Hepatocyte (in vitro differentiated cells): ENCODE data around the gene SCO1. TPM values are rescaled to one million over a fixed set of nuclear protein-coding genes. Genes with fewer than 3 reads are reported as not detected.

ENCODE experiments used
- DNase-seq: peaks from one replicate; pipeline ENCODE4 v3.0.0-alpha.2; 2016; ENCODE audit warnings: low spot score
- H2AFZ ChIP-seq: fragments of 200-600 bp; sonication (generic); 2 replicates; pipeline ENCODE4 v1.6.0; 2016; ENCODE audit warnings: antibody characterized with exemption, mild to moderate bottlenecking
- H3K27ac ChIP-seq: fragments of 200-600 bp; sonication (generic); 2 replicates; pipeline ENCODE4 v1.5.1; 2016; ENCODE audit warnings: mild to moderate bottlenecking
- H3K27me3 ChIP-seq: fragments of 200-600 bp; sonication (generic); 2 replicates; pipeline ENCODE4 v1.6.1; 2016
- H3K36me3 ChIP-seq: fragments of 200-600 bp; sonication (generic); replicated peaks from 2 replicates; pipeline ENCODE4 v1.5.1; 2016; ENCODE audit warnings: low read depth; ENCODE audit not compliant: insufficient read depth
- H3K4me1 ChIP-seq: fragments of 200-600 bp; sonication (generic); 2 replicates; pipeline ENCODE4 v1.5.1; 2016; ENCODE audit warnings: mild to moderate bottlenecking, moderate library complexity; ENCODE audit not compliant: insufficient read depth
- H3K4me2 ChIP-seq: fragments of 200-600 bp; sonication (generic); 2 replicates; pipeline ENCODE4 v1.6.0; 2016
- H3K4me3 ChIP-seq: fragments of 200-600 bp; sonication (generic); 2 replicates; pipeline ENCODE4 v1.5.1; 2016; ENCODE audit warnings: mild to moderate bottlenecking
- H3K79me2 ChIP-seq: fragments of 200-600 bp; sonication (generic); 2 replicates; pipeline ENCODE4 v1.6.0; 2017; ENCODE audit warnings: mild to moderate bottlenecking
- H3K9me2 ChIP-seq: fragments of 200-600 bp; sonication (generic); replicated peaks from 2 replicates; pipeline ENCODE4 v1.6.0; 2017; ENCODE audit warnings: mild to moderate bottlenecking; ENCODE audit not compliant: insufficient read depth
- H3K9me3 ChIP-seq: fragments of 200-600 bp; sonication (generic); 2 replicates; pipeline ENCODE4 v1.5.1; 2016; ENCODE audit warnings: low read depth, mild to moderate bottlenecking
- H4K20me1 ChIP-seq: fragments of 200-600 bp; sonication (generic); 2 replicates; pipeline ENCODE4 v1.6.0; 2016; ENCODE audit warnings: mild to moderate bottlenecking; ENCODE audit not compliant: insufficient read depth, poor library complexity, severe bottlenecking
- CTCF ChIP-seq: fragments of 200-600 bp; sonication (generic); IDR thresholded peaks from 2 replicates; pipeline ENCODE4 v1.5.1; 2016; ENCODE audit warnings: antibody characterized with exemption, mild to moderate bottlenecking; ENCODE audit not compliant: poor library complexity
- EZH2 ChIP-seq: fragments of 200-600 bp; sonication (generic); IDR thresholded peaks from 2 replicates; pipeline ENCODE4 v1.6.1; 2016; ENCODE audit warnings: antibody characterized with exemption, mild to moderate bottlenecking, borderline replicate concordance
- EZH2phosphoT487 ChIP-seq: fragments of 200-600 bp; sonication (generic); IDR thresholded peaks from one replicate; pipeline ENCODE4 v1.6.1; 2018; ENCODE audit warnings: antibody characterized with exemption, mild to moderate bottlenecking, low read depth, moderate library complexity; ENCODE audit not compliant: unreplicated experiment, severe bottlenecking
- WGBS: methylation state at CpG from one replicate; pipeline ENCODE4 v1.1.6; 2016; ENCODE audit warnings: low lambda C conversion rate; ENCODE audit errors: missing lambda C conversion rate; 5-methylcytosine and 5-hydroxymethylcytosine counted together
- polyA plus RNA-seq: library from polyadenylated mRNA; unstranded; fragments of >200 nt; fragmentation: Nextera tagmentation; extraction: Ambion mirVana; gene quantifications from 2 replicates; pipeline ENCODE4 v1.2.1, GENCODE V29; 2016
- total RNA-seq: library from RNA; depleted of rRNA; stranded (reverse); fragments of >200 nt; gene quantifications from 2 replicates; pipeline ENCODE4 v1.2.3, GENCODE V29; 2014

The SCO1 gene
- total and polyA plus RNA-seq, 2 experiments from 2014 or later = 34.0 to 45.8 TPM

- no peak overlapping the region for H3K4me2 ChIP-seq
- H3K9me2 ChIP-seq = no peaks in the 10 kb centered on the region
- H4K20me1 ChIP-seq = no peaks in the 10 kb centered on the region
- TF ChIP-seq CTCF = no peak
- no peak for TF ChIP-seq EZH2phosphoT487
- TF ChIP-seq EZH2 = no peak
- DNase-seq = no peak
- peak overlapping the region; percentile 20 for H3K27ac ChIP-seq
- 71% methylated on average over 5 of the region's 5 CpGs for whole genome bisulfite sequencing
- peaks cover 9% of the 10 kb centered on the region for H3K4me1 ChIP-seq
- H3K27me3 ChIP-seq = no peaks in the 10 kb centered on the region
- H3K79me2 ChIP-seq = no peaks in the 10 kb centered on the region
- H3K36me3 ChIP-seq = no peaks in the 10 kb centered on the region
- H3K9me3 ChIP-seq = no peaks in the 10 kb centered on the region
- no peak overlapping the region for H3K4me3 ChIP-seq
- H2AFZ ChIP-seq = no peak overlapping the region
These were observed 42.1 kb upstream of the SCO1 start for GRCh38 chr17:10739386-10739785.

GRCh38 chr17:10738521-10739258 is 41.4 kb upstream of the SCO1 start:
- H2AFZ ChIP-seq = no peak overlapping the region
- H4K20me1 ChIP-seq = no peaks in the 10 kb centered on the region
- no peaks in the 10 kb centered on the region for H3K79me2 ChIP-seq
- H3K9me2 ChIP-seq = no peaks in the 10 kb centered on the region
- WGBS = 65% methylated on average over 3 of the region's 5 CpGs
- TF ChIP-seq CTCF (no peak), EZH2 (no peak), EZH2phosphoT487 (no peak)
- no peak for DNase-seq
- H3K36me3 ChIP-seq = no peaks in the 10 kb centered on the region
- peak overlapping the region; percentile 9 for H3K4me2 ChIP-seq
- H3K9me3 ChIP-seq = no peaks in the 10 kb centered on the region
- peaks cover 9% of the 10 kb centered on the region for H3K4me1 ChIP-seq
- no peak overlapping the region for H3K4me3 ChIP-seq
- no peaks in the 10 kb centered on the region for H3K27me3 ChIP-seq
- H3K27ac ChIP-seq = peak overlapping the region; percentile 81

GRCh38 chr17:10737736-10738135 is 40.4 kb upstream of the SCO1 start:
- DNase-seq = no peak
- H3K79me2 ChIP-seq = no peaks in the 10 kb centered on the region
- no peaks in the 10 kb centered on the region for H3K27me3 ChIP-seq
- H3K36me3 ChIP-seq = no peaks in the 10 kb centered on the region
- H3K27ac ChIP-seq = peak overlapping the region; percentile 81
- WGBS = 60% methylated on average over 3 of the region's 3 CpGs
- peak overlapping the region; percentile 9 for H3K4me2 ChIP-seq
- no peak overlapping the region for H2AFZ ChIP-seq
- H3K9me2 ChIP-seq = no peaks in the 10 kb centered on the region
- no peak for TF ChIP-seq CTCF
- TF ChIP-seq EZH2phosphoT487 = no peak
- no peak for TF ChIP-seq EZH2
- H3K4me1 ChIP-seq = peaks cover 9% of the 10 kb centered on the region
- no peak overlapping the region for H3K4me3 ChIP-seq
- no peaks in the 10 kb centered on the region for H4K20me1 ChIP-seq
- no peaks in the 10 kb centered on the region for H3K9me3 ChIP-seq
